Loucy (cell line): ENCODE data around the gene GRIN2B.

ENCODE experiments used
- H2AFZ ChIP-seq: fragments of 200-600 bp; sonication (generic); 2 replicates; pipeline ENCODE4 v1.6.0; 2016; ENCODE audit warnings: antibody characterized with exemption, mild to moderate bottlenecking, low read length, moderate library complexity
- H3F3A ChIP-seq: fragments of 200-600 bp; 2 replicates; pipeline ENCODE4 v1.6.0; 2016; ENCODE audit warnings: antibody characterized with exemption, low read depth, mild to moderate bottlenecking
- H3K27me3 ChIP-seq: fragments of 200-600 bp; sonication (generic); 2 replicates; pipeline ENCODE4 v1.6.1; 2014; ENCODE audit warnings: low read length, mild to moderate bottlenecking; ENCODE audit not compliant: insufficient read depth, poor library complexity, severe bottlenecking
- H3K36me3 ChIP-seq: fragments of 200-600 bp; sonication (generic); 2 replicates; pipeline ENCODE4 v1.6.1; 2016; ENCODE audit warnings: low read length; ENCODE audit not compliant: insufficient read depth
- H3K4me1 ChIP-seq: fragments of 200-600 bp; sonication (generic); 2 replicates; pipeline ENCODE4 v1.5.1; 2014; ENCODE audit warnings: low read length, mild to moderate bottlenecking; ENCODE audit not compliant: insufficient read depth, poor library complexity, severe bottlenecking
- H3K4me2 ChIP-seq: fragments of 200-600 bp; sonication (generic); 2 replicates; pipeline ENCODE4 v1.6.0; 2014; ENCODE audit warnings: antibody characterized with exemption, low read length, low read depth, mild to moderate bottlenecking; ENCODE audit not compliant: poor library complexity, severe bottlenecking
- H3K4me3 ChIP-seq: fragments of 200-600 bp; sonication (generic); 2 replicates; pipeline ENCODE4 v1.5.1; 2014; ENCODE audit warnings: low read length, mild to moderate bottlenecking, mixed read lengths; ENCODE audit not compliant: poor library complexity, severe bottlenecking
- H3K79me2 ChIP-seq: fragments of 200-600 bp; sonication (generic); 2 replicates; pipeline ENCODE4 v1.6.1; 2014; ENCODE audit warnings: low read length; ENCODE audit not compliant: insufficient read depth
- H3K9ac ChIP-seq: fragments of 200-600 bp; sonication (generic); 2 replicates; pipeline ENCODE4 v1.6.0; 2014; ENCODE audit warnings: mild to moderate bottlenecking, low read depth, low read length, moderate library complexity; ENCODE audit not compliant: poor library complexity, severe bottlenecking
- H3K9me2 ChIP-seq: fragments of 200-600 bp; sonication (generic); replicated peaks from 2 replicates; pipeline ENCODE4 v1.6.1; 2016; ENCODE audit warnings: low read depth, low read length, mixed read lengths
- H3K9me3 ChIP-seq: fragments of 200-600 bp; sonication (generic); 2 replicates; pipeline ENCODE4 v1.6.1; 2014; ENCODE audit warnings: mild to moderate bottlenecking, antibody characterized with exemption, low read length, low read depth; ENCODE audit not compliant: insufficient read depth
- H4K20me1 ChIP-seq: fragments of 200-600 bp; sonication (generic); 2 replicates; pipeline ENCODE4 v1.6.0; 2014; ENCODE audit warnings: antibody characterized with exemption, low read length, mild to moderate bottlenecking; ENCODE audit not compliant: insufficient read depth, poor library complexity, severe bottlenecking
- EZH2phosphoT487 ChIP-seq: fragments of 200-600 bp; IDR thresholded peaks from 2 replicates; pipeline ENCODE4 v1.6.1; 2018; ENCODE audit warnings: antibody characterized with exemption, mild to moderate bottlenecking, moderate library complexity, borderline replicate concordance
- TF ChIP-seq, protein P1 (sequence below): fragments of 200-600 bp; sonication (generic); conservative IDR thresholded peaks from 2 replicates; pipeline ENCODE4 v1.5.1; 2014; ENCODE audit warnings: mild to moderate bottlenecking, antibody characterized with exemption, low read length

Gene GRIN2B

DNA sequence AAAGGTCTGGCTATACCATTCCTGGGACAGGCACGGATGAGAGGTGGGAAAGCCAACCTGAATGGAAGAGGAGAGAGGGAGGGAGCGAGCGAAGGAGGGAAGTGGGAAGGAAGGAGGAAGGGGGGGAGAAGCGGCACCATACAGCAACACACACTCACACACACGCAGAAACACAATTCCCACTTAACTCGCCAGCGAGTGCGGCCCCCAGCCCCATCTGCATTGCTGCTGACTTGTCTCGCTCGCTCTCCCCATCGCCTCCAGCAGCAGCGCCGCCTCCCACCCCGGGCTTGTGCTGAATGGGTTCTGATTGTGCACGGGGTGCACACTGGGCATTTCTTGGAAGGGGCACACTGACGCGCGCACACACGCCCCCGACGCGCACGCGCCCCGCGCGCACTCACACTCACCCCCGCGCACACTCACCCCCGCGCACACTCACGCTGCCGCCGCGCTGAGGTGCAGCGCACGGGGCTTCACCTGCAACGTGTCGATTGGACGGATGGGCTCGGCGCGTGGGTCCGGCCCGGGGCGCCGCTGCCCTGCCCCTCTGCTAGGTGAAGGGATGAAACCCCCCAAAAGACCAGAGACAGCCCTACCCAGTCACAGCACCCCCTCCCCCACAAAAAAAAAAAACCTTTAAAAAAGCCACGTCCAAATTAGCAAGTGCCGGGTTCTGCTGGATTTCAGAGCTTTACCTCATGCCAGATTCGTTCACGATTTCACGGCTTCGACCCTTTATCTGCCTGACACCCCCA is 685 bp downstream of the GRIN2B start:
- Histone ChIP-seq H2AFZ (no peak overlapping the region), H3K9me3 (no peaks in the 10 kb centered on the region), H3K4me1 (no peaks in the 10 kb centered on the region), H3K36me3 (no peaks in the 10 kb centered on the region), H3F3A (no peaks in the 10 kb centered on the region), H3K4me2 (no peak overlapping the region), H3K27me3 (no peaks in the 10 kb centered on the region), H4K20me1 (no peaks in the 10 kb centered on the region), H3K9me2 (no peaks in the 10 kb centered on the region), H3K79me2 (no peaks in the 10 kb centered on the region), H3K4me3 (no peak overlapping the region), H3K9ac (no peak overlapping the region)
- TF ChIP-seq, protein P1, sequence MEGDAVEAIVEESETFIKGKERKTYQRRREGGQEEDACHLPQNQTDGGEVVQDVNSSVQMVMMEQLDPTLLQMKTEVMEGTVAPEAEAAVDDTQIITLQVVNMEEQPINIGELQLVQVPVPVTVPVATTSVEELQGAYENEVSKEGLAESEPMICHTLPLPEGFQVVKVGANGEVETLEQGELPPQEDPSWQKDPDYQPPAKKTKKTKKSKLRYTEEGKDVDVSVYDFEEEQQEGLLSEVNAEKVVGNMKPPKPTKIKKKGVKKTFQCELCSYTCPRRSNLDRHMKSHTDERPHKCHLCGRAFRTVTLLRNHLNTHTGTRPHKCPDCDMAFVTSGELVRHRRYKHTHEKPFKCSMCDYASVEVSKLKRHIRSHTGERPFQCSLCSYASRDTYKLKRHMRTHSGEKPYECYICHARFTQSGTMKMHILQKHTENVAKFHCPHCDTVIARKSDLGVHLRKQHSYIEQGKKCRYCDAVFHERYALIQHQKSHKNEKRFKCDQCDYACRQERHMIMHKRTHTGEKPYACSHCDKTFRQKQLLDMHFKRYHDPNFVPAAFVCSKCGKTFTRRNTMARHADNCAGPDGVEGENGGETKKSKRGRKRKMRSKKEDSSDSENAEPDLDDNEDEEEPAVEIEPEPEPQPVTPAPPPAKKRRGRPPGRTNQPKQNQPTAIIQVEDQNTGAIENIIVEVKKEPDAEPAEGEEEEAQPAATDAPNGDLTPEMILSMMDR, result no peak
- no peak for TF ChIP-seq EZH2phosphoT487

DNA sequence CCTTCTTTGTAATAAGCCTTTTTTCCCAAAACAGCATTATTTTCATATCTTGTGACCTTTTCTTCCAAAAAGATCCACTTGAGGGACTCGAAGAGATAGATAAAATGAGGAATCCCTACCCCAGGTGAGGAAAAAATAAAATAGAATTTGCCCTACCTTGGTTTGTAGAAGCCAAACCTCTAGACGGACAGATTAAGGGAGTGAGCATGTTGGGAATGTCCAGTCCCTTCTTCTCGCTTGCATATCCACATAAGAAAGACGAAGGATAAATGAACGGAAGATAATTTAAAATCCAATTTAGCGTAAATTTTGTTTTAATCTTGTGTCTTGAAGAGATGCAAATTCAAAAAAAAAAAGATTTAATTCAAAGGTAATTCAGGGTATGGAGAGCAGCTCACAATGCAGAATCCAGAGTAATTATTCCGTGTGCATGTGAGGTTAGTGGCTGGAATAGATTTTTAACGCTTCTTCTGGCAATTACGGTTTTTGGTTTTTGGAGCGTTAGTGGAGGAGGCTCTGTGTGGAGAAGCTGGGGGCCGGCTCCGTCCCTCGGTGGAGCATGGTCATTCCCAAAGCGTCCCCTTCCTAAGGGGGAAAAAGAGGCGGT is 1.5 kb downstream of the GRIN2B start:
- Histone ChIP-seq H3K4me3 (no peak overlapping the region), H2AFZ (no peak overlapping the region), H3K9ac (no peak overlapping the region), H4K20me1 (no peaks in the 10 kb centered on the region), H3K9me2 (no peaks in the 10 kb centered on the region), H3K4me2 (no peak overlapping the region), H3F3A (no peaks in the 10 kb centered on the region), H3K36me3 (no peaks in the 10 kb centered on the region), H3K4me1 (no peaks in the 10 kb centered on the region), H3K27me3 (no peaks in the 10 kb centered on the region), H3K79me2 (no peaks in the 10 kb centered on the region), H3K9me3 (no peaks in the 10 kb centered on the region)
- TF ChIP-seq, protein P1, result no peak
- TF ChIP-seq EZH2phosphoT487, result no peak

DNA sequence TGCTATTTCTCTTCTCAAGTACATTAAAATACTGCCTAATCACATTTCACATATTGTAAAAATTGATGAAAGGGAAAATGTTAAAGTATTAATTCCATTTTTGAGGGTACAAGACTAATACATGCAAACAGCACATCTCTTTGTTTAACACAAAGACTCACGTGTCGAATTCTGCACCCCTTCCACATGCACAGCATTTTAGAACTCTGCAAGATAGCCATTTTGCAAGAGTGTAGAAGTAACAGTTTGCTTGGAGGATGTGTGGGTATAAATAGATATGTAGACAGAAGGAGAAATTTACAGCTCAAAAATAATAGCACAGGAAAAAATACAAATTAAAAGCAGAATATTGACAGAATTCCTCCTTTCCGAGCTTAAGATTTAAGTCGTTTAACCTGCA is 2.5 kb downstream of the GRIN2B start:
- Histone ChIP-seq H2AFZ (no peak overlapping the region), H3F3A (no peaks in the 10 kb centered on the region), H3K4me2 (no peak overlapping the region), H3K9ac (no peak overlapping the region), H3K9me2 (no peaks in the 10 kb centered on the region), H3K9me3 (no peaks in the 10 kb centered on the region), H3K4me3 (no peak overlapping the region), H3K36me3 (no peaks in the 10 kb centered on the region), H3K4me1 (no peaks in the 10 kb centered on the region), H4K20me1 (no peaks in the 10 kb centered on the region), H3K27me3 (no peaks in the 10 kb centered on the region), H3K79me2 (no peaks in the 10 kb centered on the region)
- TF ChIP-seq, protein P1, result no peak
- no peak for TF ChIP-seq EZH2phosphoT487
